Measurements from ENCODE around the gene AGBL2. TPM values are rescaled to one million over a fixed set of nuclear protein-coding genes. Genes with fewer than 3 reads are reported as not detected.

Gene AGBL2
- total and polyA plus RNA-seq, 9 of the 15 experiments (the other 6 are each of a cell fraction or from before 2014, with no cell fraction given) = 0.57 to 6.5 (median 1.3) TPM

GRCh38 chr11:47672283-47672730 lies 42.9 kb downstream of the AGBL2 start (continued):
- TF ChIP-seq NR0B1 (IDR thresholded peaks at IDR 0.05; ENCODE audit: partially characterized antibody) (no peak), PHF8 (IDR thresholded peaks at IDR 0.05; ENCODE audit: borderline replicate concordance, low read length) (no peak), NKRF (IDR thresholded peaks at IDR 0.05; ENCODE audit: borderline replicate concordance) (no peak), NR4A1 (CRISPR knock-in tag; IDR thresholded peaks at IDR 0.05) (no peak), NR4A1 (tag; IDR thresholded peaks at IDR 0.05) (peak; percentile 86), ZBTB2 (IDR thresholded peaks at IDR 0.05) (peak; percentile 30; the same call in 1 of the 2 replicates), ATF3 (IDR thresholded peaks at IDR 0.05) (peak; percentile 93), ATF3 (CRISPR knock-in tag; conservative IDR thresholded peaks at IDR 0.05) (peak; percentile 33; the same call in 1 of the 2 replicates), MAFG (tag; conservative IDR thresholded peaks at IDR 0.05) (peak; percentile 97), ZNF586 (CRISPR knock-in tag; conservative IDR thresholded peaks at IDR 0.05) (no peak), KLF16 (IDR thresholded peaks at IDR 0.05) (no peak), ZNF224 (CRISPR knock-in tag; IDR thresholded peaks at IDR 0.05) (no peak), HDGF (IDR thresholded peaks at IDR 0.05) (peak; percentile 59; the same call in 1 of the 2 replicates), ZNF778 (CRISPR knock-in tag; IDR thresholded peaks at IDR 0.05) (no peak), ZNF277 (CRISPR knock-in tag; IDR thresholded peaks at IDR 0.05; ENCODE audit: borderline replicate concordance) (no peak), RBM22 (IDR thresholded peaks at IDR 0.05; ENCODE audit: low read depth, low read length, poor library complexity, severe bottlenecking) (no peak), POLR2B (IDR thresholded peaks at IDR 0.05; ENCODE audit: low read depth, partially characterized antibody) (no peak), ZNF644 (tag; IDR thresholded peaks at IDR 0.05; ENCODE audit: low read depth) (peak; percentile 67; the same call in 1 of the 2 replicates), ZHX1 (conservative IDR thresholded peaks at IDR 0.05; ENCODE audit: low read length) (no peak), IRF2 (CRISPR knock-in tag; IDR thresholded peaks at IDR 0.05) (no peak)

Data from K562 (cell line).